HG03521 (cell line): ENCODE data around the gene ABHD15.

Experiments
- ATAC-seq: cut with Tn5 transposase; IDR thresholded peaks from one replicate; pipeline ENCODE4 v1.9.1; 2021; ENCODE audit warnings: mild to moderate bottlenecking, moderate library complexity; ENCODE audit not compliant: unreplicated experiment

The ABHD15 gene

GRCh38 chr17:29583324-29584248 is 16.7 kb upstream of the ABHD15 start:
- no peak for ATAC-seq

GRCh38 chr17:29582772-29583171 is 15.9 kb upstream of the ABHD15 start:
- ATAC-seq: no peak

- no peak for ATAC-seq
Observed at GRCh38 chr17:29582254-29582765, 15.5 kb upstream of the ABHD15 start.

- no peak for ATAC-seq
Observed at GRCh38 chr17:29581583-29582253, 14.9 kb upstream of the ABHD15 start.

- peak; percentile 67 for ATAC-seq
Observed at GRCh38 chr17:29579866-29580771, 13.3 kb upstream of the ABHD15 start.

GRCh38 chr17:29578626-29579485 is 12.0 kb upstream of the ABHD15 start:
- no peak for ATAC-seq

GRCh38 chr17:29577385-29578211 is 10.8 kb upstream of the ABHD15 start:
- ATAC-seq: no peak

- ATAC-seq: no peak
Observed at GRCh38 chr17:29577001-29577370, 10.1 kb upstream of the ABHD15 start.

GRCh38 chr17:29576214-29577000 is 9.6 kb upstream of the ABHD15 start:
- no peak for ATAC-seq

- no peak for ATAC-seq
Observed at GRCh38 chr17:29575511-29576213, 8.8 kb upstream of the ABHD15 start.

GRCh38 chr17:29574732-29575510 is 8.1 kb upstream of the ABHD15 start:
- ATAC-seq: no peak

- ATAC-seq: no peak
Observed at GRCh38 chr17:29573871-29574731, 7.3 kb upstream of the ABHD15 start.

- no peak for ATAC-seq
Observed at GRCh38 chr17:29573558-29573869, 6.7 kb upstream of the ABHD15 start.

GRCh38 chr17:29572691-29573557 is 6.1 kb upstream of the ABHD15 start:
- no peak for ATAC-seq
